GM23338 (cell line): ENCODE measurements around the gene PWP2.
"Not testable (repeated sequence)": the region's sequence is repeated elsewhere in the genome, so short reads cannot be mapped to it uniquely, and the experiment has no call there.

Source experiments
- EZH2 ChIP-seq: fragments of 200-600 bp; sonication (generic); IDR thresholded peaks from one replicate; pipeline ENCODE4 v1.8.0; 2017; ENCODE audit warnings: antibody characterized with exemption, mild to moderate bottlenecking, low read depth; ENCODE audit not compliant: unreplicated experiment
- POLR2AphosphoS5 ChIP-seq: IDR thresholded peaks from 2 replicates; pipeline ENCODE4 v1.6.1; 2016; ENCODE audit warnings: antibody characterized with exemption, low read depth
- TF ChIP-seq, protein P1 (sequence below), 2 experiments: fragments of 200-600 bp in 1 of 2; sonication (generic) in 1 of 2; conservative IDR thresholded peaks; 2 replicates each; pipeline versions ENCODE4 v1.5.1 to v1.6.1; 2016 to 2017; ENCODE audit warnings: antibody characterized with exemption in 2 of 2, low read depth in 2 of 2, mild to moderate bottlenecking in 2 of 2, moderate library complexity in 1 of 2
- TF ChIP-seq, protein P2 (sequence below): IDR thresholded peaks from one replicate; pipeline ENCODE4 v1.6.1; 2018; ENCODE audit warnings: antibody characterized with exemption; ENCODE audit not compliant: unreplicated experiment

DNA sequence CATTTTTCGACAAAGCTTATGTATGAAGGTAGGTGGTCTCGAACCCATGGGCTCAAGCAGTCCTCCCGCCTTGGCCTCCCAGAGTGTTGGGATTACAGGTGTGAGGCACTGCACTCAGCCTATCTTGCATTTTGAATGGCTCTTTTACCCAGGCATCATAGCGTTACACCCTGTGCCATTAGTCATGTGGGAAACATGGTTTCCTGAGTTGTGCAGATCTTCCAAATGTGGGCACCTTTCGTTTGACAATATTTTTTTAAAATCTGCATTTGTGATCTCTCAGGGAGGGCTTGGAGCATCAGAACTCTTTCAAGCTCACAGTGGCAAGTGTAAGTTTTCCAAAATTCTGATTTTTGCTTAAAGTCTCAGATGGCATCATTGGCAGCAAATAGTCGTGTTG lies 8.7 kb upstream of the PWP2 start:
- TF ChIP-seq, protein P1, sequence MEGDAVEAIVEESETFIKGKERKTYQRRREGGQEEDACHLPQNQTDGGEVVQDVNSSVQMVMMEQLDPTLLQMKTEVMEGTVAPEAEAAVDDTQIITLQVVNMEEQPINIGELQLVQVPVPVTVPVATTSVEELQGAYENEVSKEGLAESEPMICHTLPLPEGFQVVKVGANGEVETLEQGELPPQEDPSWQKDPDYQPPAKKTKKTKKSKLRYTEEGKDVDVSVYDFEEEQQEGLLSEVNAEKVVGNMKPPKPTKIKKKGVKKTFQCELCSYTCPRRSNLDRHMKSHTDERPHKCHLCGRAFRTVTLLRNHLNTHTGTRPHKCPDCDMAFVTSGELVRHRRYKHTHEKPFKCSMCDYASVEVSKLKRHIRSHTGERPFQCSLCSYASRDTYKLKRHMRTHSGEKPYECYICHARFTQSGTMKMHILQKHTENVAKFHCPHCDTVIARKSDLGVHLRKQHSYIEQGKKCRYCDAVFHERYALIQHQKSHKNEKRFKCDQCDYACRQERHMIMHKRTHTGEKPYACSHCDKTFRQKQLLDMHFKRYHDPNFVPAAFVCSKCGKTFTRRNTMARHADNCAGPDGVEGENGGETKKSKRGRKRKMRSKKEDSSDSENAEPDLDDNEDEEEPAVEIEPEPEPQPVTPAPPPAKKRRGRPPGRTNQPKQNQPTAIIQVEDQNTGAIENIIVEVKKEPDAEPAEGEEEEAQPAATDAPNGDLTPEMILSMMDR (conservative IDR thresholded peaks at IDR 0.05; ENCODE audit: low read depth in 2 of 2) = not testable (repeated sequence)
- not testable (repeated sequence) for TF ChIP-seq EZH2, POLR2AphosphoS5
- TF ChIP-seq, protein P2, sequence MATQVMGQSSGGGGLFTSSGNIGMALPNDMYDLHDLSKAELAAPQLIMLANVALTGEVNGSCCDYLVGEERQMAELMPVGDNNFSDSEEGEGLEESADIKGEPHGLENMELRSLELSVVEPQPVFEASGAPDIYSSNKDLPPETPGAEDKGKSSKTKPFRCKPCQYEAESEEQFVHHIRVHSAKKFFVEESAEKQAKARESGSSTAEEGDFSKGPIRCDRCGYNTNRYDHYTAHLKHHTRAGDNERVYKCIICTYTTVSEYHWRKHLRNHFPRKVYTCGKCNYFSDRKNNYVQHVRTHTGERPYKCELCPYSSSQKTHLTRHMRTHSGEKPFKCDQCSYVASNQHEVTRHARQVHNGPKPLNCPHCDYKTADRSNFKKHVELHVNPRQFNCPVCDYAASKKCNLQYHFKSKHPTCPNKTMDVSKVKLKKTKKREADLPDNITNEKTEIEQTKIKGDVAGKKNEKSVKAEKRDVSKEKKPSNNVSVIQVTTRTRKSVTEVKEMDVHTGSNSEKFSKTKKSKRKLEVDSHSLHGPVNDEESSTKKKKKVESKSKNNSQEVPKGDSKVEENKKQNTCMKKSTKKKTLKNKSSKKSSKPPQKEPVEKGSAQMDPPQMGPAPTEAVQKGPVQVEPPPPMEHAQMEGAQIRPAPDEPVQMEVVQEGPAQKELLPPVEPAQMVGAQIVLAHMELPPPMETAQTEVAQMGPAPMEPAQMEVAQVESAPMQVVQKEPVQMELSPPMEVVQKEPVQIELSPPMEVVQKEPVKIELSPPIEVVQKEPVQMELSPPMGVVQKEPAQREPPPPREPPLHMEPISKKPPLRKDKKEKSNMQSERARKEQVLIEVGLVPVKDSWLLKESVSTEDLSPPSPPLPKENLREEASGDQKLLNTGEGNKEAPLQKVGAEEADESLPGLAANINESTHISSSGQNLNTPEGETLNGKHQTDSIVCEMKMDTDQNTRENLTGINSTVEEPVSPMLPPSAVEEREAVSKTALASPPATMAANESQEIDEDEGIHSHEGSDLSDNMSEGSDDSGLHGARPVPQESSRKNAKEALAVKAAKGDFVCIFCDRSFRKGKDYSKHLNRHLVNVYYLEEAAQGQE = not testable (repeated sequence)
